H1 (cell line): ENCODE measurements around the gene ADGRF5. TPM values are rescaled to one million over a fixed set of nuclear protein-coding genes. Genes with fewer than 3 reads are reported as not detected.

ENCODE experiments used
- CTCF ChIA-PET: fragments of 300-600 bp; sonication (Branson Sonifier 250); formaldehyde crosslinking; loops from one replicate; lab custom pipeline; 2021; ENCODE audit not compliant: partially characterized antibody; lab: Charles Lee
- POLR2A ChIA-PET: fragments of 300-600 bp; sonication (Branson Sonifier 250); formaldehyde crosslinking; loops from one replicate; lab custom pipeline; 2021; ENCODE audit warnings: inconsistent platforms; ENCODE audit not compliant: partially characterized antibody; lab: Charles Lee
- DNase-seq, 2 experiments: peaks; one replicate each; pipeline versions ENCODE4 v3.0.0 to v3.0.0-alpha.2; 2010 to 2022; ENCODE audit warnings: low spot score in 2 of 2, low read depth in 1 of 2, mixed read lengths in 1 of 2
- FAIRE-seq: peaks from 2 replicates; lab custom pipeline; 2011; peaks lifted over from hg19 to GRCh38; lab: Jason Lieb, UNC
- H2AFZ ChIP-seq: 2 replicates; pipeline ENCODE4 v1.8.1; 2012; ENCODE audit warnings: low read length, inconsistent platforms
- H2AK5ac ChIP-seq: 2 replicates; pipeline ENCODE4 v1.6.1; 2013; ENCODE audit warnings: low read depth, low read length
- H2BK120ac ChIP-seq: replicated peaks from 2 replicates; pipeline ENCODE3; 2013; ENCODE audit warnings: low read depth, low read length, inconsistent platforms
- H2BK12ac ChIP-seq: 2 replicates; pipeline ENCODE4 v1.6.1; 2013; ENCODE audit warnings: low read depth, low read length
- H2BK15ac ChIP-seq: 2 replicates; pipeline ENCODE4 v1.6.1; 2013; ENCODE audit warnings: low read length
- H2BK20ac ChIP-seq: 2 replicates; pipeline ENCODE4 v1.6.1; 2013; ENCODE audit warnings: low read length
- H2BK5ac ChIP-seq: 2 replicates; pipeline ENCODE4 v1.6.1; 2013; ENCODE audit warnings: low read depth, low read length
- H3K14ac ChIP-seq: 2 replicates; pipeline ENCODE4 v1.6.1; 2013; ENCODE audit warnings: inconsistent platforms; ENCODE audit not compliant: insufficient read length
- H3K18ac ChIP-seq: 2 replicates; pipeline ENCODE4 v1.6.1; 2013; ENCODE audit warnings: low read length; ENCODE audit errors: extremely low read depth
- H3K23ac ChIP-seq: 2 replicates; pipeline ENCODE4 v1.6.1; 2013; ENCODE audit warnings: inconsistent platforms; ENCODE audit not compliant: insufficient read length
- H3K23me2 ChIP-seq: 2 replicates; pipeline ENCODE4 v1.6.1; 2013; ENCODE audit warnings: low read depth, low read length
- H3K27ac ChIP-seq: 2 replicates; pipeline ENCODE4 v1.6.1; 2011; ENCODE audit warnings: low read depth, low read length, inconsistent platforms
- H3K27me3 ChIP-seq, 4 experiments: replicated peaks in 1 of 4; 1 replicate in 1 of 4; 2 replicates in 3 of 4; pipeline versions ENCODE4 v1.6.1 to v1.8.1; 2011 to 2013; ENCODE audit warnings: low read length in 3 of 4, mild to moderate bottlenecking in 3 of 4, inconsistent platforms in 2 of 4, mixed read lengths in 2 of 4, moderate library complexity in 1 of 4; ENCODE audit not compliant: control insufficient read depth in 3 of 4, insufficient read depth in 3 of 4; ENCODE audit errors: extremely low read depth in 1 of 4
- H3K36me3 ChIP-seq, 4 experiments: 2 replicates each; pipeline versions ENCODE4 v1.6.1 to v1.8.1; 2011 to 2013; ENCODE audit warnings: mild to moderate bottlenecking in 4 of 4, low read length in 3 of 4, moderate library complexity in 2 of 4, control low read depth in 1 of 4, inconsistent platforms in 1 of 4; ENCODE audit not compliant: insufficient read depth in 4 of 4, control insufficient read depth in 2 of 4
- H3K4ac ChIP-seq: replicated peaks from 2 replicates; pipeline ENCODE3; 2013; ENCODE audit warnings: low read length, low read depth, mixed read lengths, inconsistent platforms; ENCODE audit not compliant: insufficient read length
- H3K4me1 ChIP-seq, 4 experiments: replicated peaks in 1 of 4; 1 replicate in 1 of 4; 2 replicates in 3 of 4; pipeline versions ENCODE4 v1.6.1 to v1.8.1; 2011 to 2013; ENCODE audit warnings: low read length in 3 of 4, inconsistent platforms in 2 of 4, mixed read lengths in 1 of 4; ENCODE audit not compliant: insufficient read depth in 4 of 4, control insufficient read depth in 3 of 4
- H3K4me2 ChIP-seq, 2 experiments: 2 replicates each; pipeline versions ENCODE4 v1.6.1 to v1.8.1; 2011 to 2013; ENCODE audit warnings: low read depth in 2 of 2, low read length in 2 of 2, control low read depth in 1 of 2, inconsistent platforms in 1 of 2, mild to moderate bottlenecking in 1 of 2; ENCODE audit not compliant: insufficient read depth in 1 of 2
- H3K4me3 ChIP-seq, 4 experiments: fragments of 200-600, 300-600 bp in 1 of 4; sonication (generic), shearing (Covaris generic), sonication (Bioruptor Twin) in 1 of 4; 2 replicates each; pipeline versions ENCODE4 v1.5.1 to v1.8.1; 2011 to 2016; ENCODE audit warnings: low read length in 4 of 4, low read depth in 3 of 4, control low read depth in 2 of 4, inconsistent platforms in 2 of 4, mild to moderate bottlenecking in 2 of 4, mixed read lengths in 1 of 4, moderate library complexity in 1 of 4; ENCODE audit not compliant: insufficient read depth in 2 of 4; ENCODE audit errors: extremely low read depth in 1 of 4
- H3K56ac ChIP-seq: replicated peaks from 2 replicates; pipeline ENCODE3; 2013; ENCODE audit warnings: low read depth, mild to moderate bottlenecking, mixed read lengths, low read length, inconsistent platforms; ENCODE audit not compliant: insufficient read length
- H3K79me1 ChIP-seq: 2 replicates; pipeline ENCODE4 v1.6.1; 2013; ENCODE audit warnings: low read depth, low read length, control low read depth
- H3K79me2 ChIP-seq, 2 experiments: 2 replicates each; pipeline versions ENCODE4 v1.6.1 to v1.8.1; 2012 to 2013; ENCODE audit warnings: low read length in 2 of 2, mild to moderate bottlenecking in 2 of 2, inconsistent platforms in 1 of 2; ENCODE audit not compliant: insufficient read depth in 2 of 2, control insufficient read depth in 1 of 2
- H3K9ac ChIP-seq, 4 experiments: replicated peaks in 1 of 4; 1 replicate in 1 of 4; 2 replicates in 3 of 4; pipeline versions ENCODE4 v1.6.1 to v1.8.1; 2011 to 2013; ENCODE audit warnings: low read depth in 3 of 4, low read length in 3 of 4, control low read depth in 2 of 4, mild to moderate bottlenecking in 2 of 4, moderate library complexity in 2 of 4, inconsistent platforms in 1 of 4; ENCODE audit errors: extremely low read depth in 1 of 4
- H3K9me3 ChIP-seq, 2 experiments: 2 replicates each; pipeline versions ENCODE4 v1.6.1 to v1.8.1; 2012 to 2013; ENCODE audit warnings: mild to moderate bottlenecking in 2 of 2, moderate library complexity in 2 of 2, control low read depth in 1 of 2, inconsistent platforms in 1 of 2, low read depth in 1 of 2, low read length in 1 of 2, mixed read lengths in 1 of 2; ENCODE audit not compliant: insufficient read depth in 2 of 2
- H4K20me1 ChIP-seq, 2 experiments: replicated peaks in 1 of 2; 2 replicates each; pipeline versions ENCODE3 to v1.8.1; 2011 to 2013; ENCODE audit warnings: inconsistent platforms in 2 of 2, low read length in 2 of 2, mild to moderate bottlenecking in 1 of 2; ENCODE audit not compliant: insufficient read depth in 2 of 2, control insufficient read depth in 1 of 2
- H4K5ac ChIP-seq: 2 replicates; pipeline ENCODE4 v1.6.1; 2013; ENCODE audit warnings: low read length, low read depth, mixed read lengths, inconsistent platforms; ENCODE audit not compliant: insufficient read length
- H4K8ac ChIP-seq: 2 replicates; pipeline ENCODE4 v1.8.0; 2013; ENCODE audit warnings: mild to moderate bottlenecking, moderate library complexity, low read length, inconsistent platforms; ENCODE audit not compliant: insufficient read depth; ENCODE audit errors: extremely low read depth
- H4K91ac ChIP-seq: replicated peaks from 2 replicates; pipeline ENCODE3; 2013; ENCODE audit warnings: low read length, mixed read lengths, inconsistent platforms; ENCODE audit not compliant: insufficient read length
- CBX8 ChIP-seq: fragments of 300-800, 300-1000 bp; sonication (generic); IDR thresholded peaks from 2 replicates; pipeline ENCODE4 v1.7.1; 2016; ENCODE audit warnings: low read depth, low read length, borderline replicate concordance
- CEBPB ChIP-seq: IDR thresholded peaks from 2 replicates; pipeline ENCODE4 v1.6.1; 2012; ENCODE audit warnings: low read depth, low read length
- GABPA ChIP-seq: IDR thresholded peaks from 2 replicates; pipeline ENCODE4 v1.6.1; 2011; ENCODE audit warnings: mild to moderate bottlenecking, low read length, moderate library complexity, borderline replicate concordance; ENCODE audit not compliant: insufficient read depth
- GTF2F1 ChIP-seq: IDR thresholded peaks from 2 replicates; pipeline ENCODE4 v1.6.1; 2012; ENCODE audit warnings: low read depth, low read length, improper control_type of control experiment, borderline replicate concordance
- NANOG ChIP-seq: IDR thresholded peaks from 2 replicates; pipeline ENCODE4 v1.6.1; 2011; ENCODE audit warnings: low read length, low read depth, mild to moderate bottlenecking, inconsistent platforms; ENCODE audit not compliant: insufficient read depth, poor library complexity, severe bottlenecking
- NRF1 ChIP-seq: IDR thresholded peaks from 2 replicates; pipeline ENCODE4 v1.6.1; 2011; ENCODE audit warnings: mild to moderate bottlenecking, low read depth, low read length, improper control_type of control experiment
- POLR2A ChIP-seq, 2 experiments: IDR thresholded peaks; 1 replicate in 1 of 2; 2 replicates in 1 of 2; pipeline ENCODE4 v1.6.1; 2011; ENCODE audit warnings: low read depth in 2 of 2, low read length in 2 of 2, mild to moderate bottlenecking in 2 of 2; ENCODE audit errors: control extremely low read depth in 1 of 2
- SAP30 ChIP-seq: fragments of 300-600 bp; sonication (generic); IDR thresholded peaks from 2 replicates; pipeline ENCODE4 v1.7.1; 2012; ENCODE audit warnings: low read length, moderate library complexity, mild to moderate bottlenecking, inconsistent platforms; ENCODE audit not compliant: insufficient read depth, insufficient replicate concordance
- SIRT6 ChIP-seq: IDR thresholded peaks from one replicate; pipeline ENCODE4 v1.7.1; 2012; ENCODE audit warnings: low read length, inconsistent platforms
- TBP ChIP-seq: IDR thresholded peaks from 2 replicates; pipeline ENCODE4 v1.6.1; 2011; ENCODE audit warnings: low read depth, low read length, improper control_type of control experiment
- TCF12 ChIP-seq: IDR thresholded peaks from 2 replicates; pipeline ENCODE4 v1.6.1; 2011; ENCODE audit warnings: low read depth, mild to moderate bottlenecking, low read length
- polyA plus RNA-seq, 7 experiments: library from polyadenylated mRNA; depleted of rRNA in 3 of 7; stranded (reverse) in 5 of 7; unstranded in 2 of 7; fragments of >200 nt in 5 of 7; fragments of 200-250 nt in 2 of 7; gene quantifications; 1 replicate in 5 of 7; 2 replicates in 1 of 7; 4 replicates in 1 of 7; pipeline versions ENCODE4 v1.2.1 to v1.2.3, GENCODE V29; 2011 to 2013; ENCODE audit warnings: missing spikeins in 2 of 7, mixed read lengths in 2 of 7
- total RNA-seq: library from RNA; stranded (reverse); fragmentation: NEBNext Ultra II Directional; extraction: Animal tissue kit (Norgen Biotek cat#: 25700); gene quantifications from 2 replicates; pipeline ENCODE4 v1.2.1, GENCODE V29; 2021

ADGRF5 gene
- total and polyA plus RNA-seq, 2 of the 8 experiments (the other 6 are each of a cell fraction or from before 2014, with no cell fraction given), result 0.06 TPM; not detected in 1

DNA sequence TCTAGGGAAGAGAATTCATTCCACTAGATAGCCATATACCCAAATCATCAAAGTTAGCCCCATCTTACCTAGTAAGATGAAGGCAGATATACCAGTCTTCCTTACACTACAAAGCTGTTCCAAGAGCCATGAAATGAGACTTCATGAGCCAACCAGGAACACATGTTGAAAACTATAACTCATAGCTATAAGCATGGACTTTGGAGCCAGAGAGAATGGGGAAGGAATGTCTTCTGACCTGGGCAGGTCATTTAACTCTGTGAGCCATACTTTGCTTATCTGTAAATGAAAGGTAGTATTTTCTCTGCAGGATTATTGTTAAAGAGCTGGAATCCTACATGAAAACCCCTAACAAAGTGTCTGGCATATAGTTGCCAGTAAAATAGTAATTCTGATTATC is 27.3 kb downstream of the ADGRF5 start:
- no peak overlapping the region for H4K91ac ChIP-seq
- no peaks in the 10 kb centered on the region for H3K23me2 ChIP-seq
- CTCF ChIA-PET, result interaction anchor here (0.6 to 1.1 kb wide), 3 partner anchors 9 to 149 kb away, joined by 3 to 4 read pairs (median 3); no protein-coding TSS in a partner anchor

More for the DNA sequence above, 27.3 kb downstream of the ADGRF5 start:
- Histone ChIP-seq H3K18ac (no peak overlapping the region), H2BK5ac (no peak overlapping the region), H3K79me2 (no peaks in the 10 kb centered on the region), H3K4ac (no peak overlapping the region), H2AK5ac (no peak overlapping the region), H4K8ac (no peak overlapping the region), H2AFZ (no peak overlapping the region), H3K4me2 (no peak overlapping the region), H2BK12ac (no peak overlapping the region), H3K79me1 (no peaks in the 10 kb centered on the region), H3K9ac (no peak overlapping the region), H3K9me3 (no peaks in the 10 kb centered on the region), H2BK120ac (no peak overlapping the region), H4K5ac (no peak overlapping the region), H4K20me1 (no peaks in the 10 kb centered on the region), H3K56ac (no peak overlapping the region), H3K27me3 (no peaks in the 10 kb centered on the region), H3K4me1 (no peaks in the 10 kb centered on the region), H3K14ac (no peak overlapping the region), H2BK15ac (no peak overlapping the region), H3K36me3 (no peaks in the 10 kb centered on the region), H3K4me3 (no peak overlapping the region), H2BK20ac (no peak overlapping the region), H3K27ac (no peak overlapping the region), H3K23ac (no peak overlapping the region)
- DNase-seq (no peak), FAIRE-seq (no peak)
- TF ChIP-seq SAP30, result no peak
- TF ChIP-seq POLR2A (IDR thresholded peaks at IDR 0.05; ENCODE audit: control extremely low read depth in 1 of 2, low read depth in 2 of 2, low read length in 2 of 2), result no peak
- no peak for TF ChIP-seq NRF1
- TF ChIP-seq CEBPB, result no peak
- no peak for TF ChIP-seq NANOG
- no peak for TF ChIP-seq TCF12
- TF ChIP-seq GTF2F1, result no peak
- no peak for TF ChIP-seq SIRT6
- no peak for TF ChIP-seq CBX8
- TF ChIP-seq TBP, result no peak
- TF ChIP-seq GABPA, result no peak
- POLR2A ChIA-PET, result no interaction called here
